Natural killer cell (primary cell): ENCODE results near the gene DENND5A. TPM values are rescaled to one million over a fixed set of nuclear protein-coding genes. Genes with fewer than 3 reads are reported as not detected.
"Not testable (repeated sequence)": the region's sequence is repeated elsewhere in the genome, so short reads cannot be mapped to it uniquely, and the experiment has no call there.

Source experiments
- ATAC-seq, 3 donors: fragments of 150-1000 bp in 2 of 3; fragments of 200-7000 bp in 1 of 3; cut with Tn5 transposase; 1 replicate in 1 of 3; 2 replicates in 2 of 3; pipeline ENCODE4 v1.10.0; 2021; ENCODE audit warnings: mild to moderate bottlenecking in 2 of 3, moderate library complexity in 2 of 3
- DNase-seq, 2 donors: peaks; one replicate each; pipeline versions ENCODE4 v3.0.0 to v3.0.0-alpha.2; 2013 to 2021; ENCODE audit warnings: mixed read lengths in 1 of 2
- H3K27ac ChIP-seq: one replicate; pipeline ENCODE4 v1.5.1; 2013; ENCODE audit warnings: mild to moderate bottlenecking, low read length
- H3K27me3 ChIP-seq: one replicate; pipeline ENCODE4 v1.6.1; 2013; ENCODE audit warnings: low read length; ENCODE audit not compliant: control insufficient read depth, insufficient read depth
- H3K36me3 ChIP-seq: one replicate; pipeline ENCODE4 v1.6.1; 2013; ENCODE audit warnings: low read length; ENCODE audit not compliant: control insufficient read depth, insufficient read depth
- H3K4me1 ChIP-seq: one replicate; pipeline ENCODE4 v1.6.1; 2013; ENCODE audit warnings: low read length; ENCODE audit not compliant: control insufficient read depth, insufficient read depth
- H3K4me3 ChIP-seq: one replicate; pipeline ENCODE4 v1.5.1; 2013; ENCODE audit warnings: low read length
- H3K9me3 ChIP-seq: one replicate; pipeline ENCODE4 v1.6.1; 2013; ENCODE audit warnings: low read length; ENCODE audit not compliant: control insufficient read depth, insufficient read depth
- H3K27ac Mint-ChIP-seq, 2 donors: one replicate each; pipeline ENCODE4 v1.8.0; 2022; ENCODE audit warnings: mild to moderate bottlenecking in 2 of 2, mixed read lengths in 2 of 2, moderate library complexity in 1 of 2
- H3K27me3 Mint-ChIP-seq, 2 donors: one replicate each; pipeline ENCODE4 v1.8.0; 2022; ENCODE audit warnings: low read depth in 2 of 2, mixed read lengths in 2 of 2
- H3K36me3 Mint-ChIP-seq: one replicate; pipeline ENCODE4 v1.8.0; 2022; ENCODE audit warnings: mixed read lengths
- H3K4me1 Mint-ChIP-seq, 2 donors: one replicate each; pipeline ENCODE4 v1.8.0; 2022; ENCODE audit warnings: mixed read lengths in 2 of 2
- H3K4me3 Mint-ChIP-seq: one replicate; pipeline ENCODE4 v1.8.0; 2022; ENCODE audit warnings: mild to moderate bottlenecking, moderate library complexity, mixed read lengths
- H3K9me3 Mint-ChIP-seq, 2 donors: one replicate each; pipeline ENCODE4 v1.8.0; 2022; ENCODE audit warnings: mixed read lengths in 2 of 2
- CTCF ChIP-seq: fragments of 200-600 bp; IDR thresholded peaks from one replicate; pipeline ENCODE4 v1.8.0; 2022; ENCODE audit warnings: antibody characterized with exemption
- WGBS: methylation state at CpG from one replicate; pipeline ENCODE4 v1.1.7; 2013; ENCODE audit warnings: missing lambda C conversion rate; ENCODE audit not compliant: insufficient coverage; 5-methylcytosine and 5-hydroxymethylcytosine counted together
- intact Hi-C: fragments of 100-400 bp; cut with micrococcal nuclease; formaldehyde crosslinking; loops from one replicate; pipeline ENCODE4 v1.14.2; 2022
- total RNA-seq, 4 donors: library from RNA; stranded (reverse); fragments of 120-200 nt in 1 of 4; gene quantifications; one replicate each; pipeline versions ENCODE4 v1.2.3 to v1.2.4, GENCODE V29; 2013 to 2022

Gene DENND5A
- total RNA-seq, 3 donors from 2014 or later (not counting 1 experiment from before 2014, with no cell fraction given) = 23.8 to 42.5 (median 38.7) TPM

- H3K9me3 Mint-ChIP-seq = no peaks in the 10 kb centered on the region
- WGBS = 84% methylated on average over 3 of the region's 3 CpGs
- H3K27ac Mint-ChIP-seq = no peak overlapping the region
- peaks cover 9 to 12% of the 10 kb centered on the region in 2 donors for H3K4me1 Mint-ChIP-seq
- Histone ChIP-seq H3K9me3 (no peaks in the 10 kb centered on the region), H3K4me1 (peaks cover 3% of the 10 kb centered on the region), H3K27me3 (no peaks in the 10 kb centered on the region), H3K36me3 (no peaks in the 10 kb centered on the region), H3K27ac (no peak overlapping the region), H3K4me3 (no peak overlapping the region)
- TF ChIP-seq CTCF = no peak
- H3K27me3 Mint-ChIP-seq = no peaks in the 10 kb centered on the region
- ATAC-seq (no peak), DNase-seq (no peak)
- intact Hi-C loops = no loop called here
- no peak overlapping the region for H3K4me3 Mint-ChIP-seq
- no peaks in the 10 kb centered on the region for H3K36me3 Mint-ChIP-seq
Measured at GRCh38 chr11:9222654-9223053, 42.5 kb downstream of the DENND5A start.

- H3K27me3 ChIP-seq, H3K27me3 Mint-ChIP-seq, H3K4me3 Mint-ChIP-seq, DNase-seq, H3K27ac ChIP-seq, H3K4me1 ChIP-seq, H3K4me1 Mint-ChIP-seq, H3K27ac Mint-ChIP-seq, H3K9me3 ChIP-seq, ATAC-seq, H3K4me3 ChIP-seq, intact Hi-C loops, H3K36me3 ChIP-seq, H3K36me3 Mint-ChIP-seq, H3K9me3 Mint-ChIP-seq: not testable (repeated sequence)
- 99% methylated on average over 7 of the region's 9 CpGs for WGBS
Measured at GRCh38 chr11:9220853-9221252, 44.3 kb downstream of the DENND5A start.

DNA sequence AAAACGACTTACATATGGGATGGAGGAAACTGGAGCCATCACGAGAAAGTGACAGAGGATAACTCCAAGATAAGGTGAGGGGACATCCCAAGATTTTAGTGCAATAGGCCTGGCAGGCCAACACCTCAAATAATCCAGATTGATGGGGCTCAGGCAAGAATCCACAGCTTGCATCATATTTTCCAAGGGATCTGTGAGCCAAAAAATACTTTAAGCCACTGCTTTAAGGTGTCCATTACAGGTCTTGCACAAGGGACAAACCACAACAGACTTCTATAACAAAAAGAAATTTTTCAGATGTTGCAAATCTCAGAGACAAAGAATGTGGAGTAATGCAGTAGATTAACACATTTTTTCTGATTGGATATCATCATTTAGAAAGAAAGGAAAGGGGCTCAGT, 45.6 kb downstream of the DENND5A start:
- no peaks in the 10 kb centered on the region for H3K27me3 Mint-ChIP-seq
- Histone ChIP-seq H3K4me1 (no peaks in the 10 kb centered on the region), H3K27me3 (no peaks in the 10 kb centered on the region), H3K27ac (no peak overlapping the region), H3K4me3 (no peak overlapping the region), H3K9me3 (no peaks in the 10 kb centered on the region), H3K36me3 (no peaks in the 10 kb centered on the region)
- 60% methylated on average over 2 of the region's 2 CpGs for WGBS
- H3K36me3 Mint-ChIP-seq = no peaks in the 10 kb centered on the region
- H3K27ac Mint-ChIP-seq = no peak overlapping the region
- no peak for TF ChIP-seq CTCF
- H3K4me1 Mint-ChIP-seq = no peaks in the 10 kb centered on the region
- ATAC-seq = no peak
- no peak for DNase-seq
- H3K9me3 Mint-ChIP-seq = no peaks in the 10 kb centered on the region
- H3K4me3 Mint-ChIP-seq = no peak overlapping the region
- intact Hi-C loops = no loop called here

GRCh38 chr11:9219115-9219514, 46.0 kb downstream of the DENND5A start:
- WGBS = 90% methylated on average over 2 of the region's 2 CpGs
- intact Hi-C loops = no loop called here
- H3K4me3 Mint-ChIP-seq = no peak overlapping the region

More at GRCh38 chr11:9219115-9219514, 46.0 kb downstream of the DENND5A start:
- Mint-ChIP-seq H3K27ac (no peak overlapping the region), H3K4me1 (no peaks in the 10 kb centered on the region), H3K36me3 (no peaks in the 10 kb centered on the region), H3K9me3 (no peaks in the 10 kb centered on the region), H3K27me3 (no peaks in the 10 kb centered on the region)
- ATAC-seq (no peak), DNase-seq (no peak)
- H3K4me1 ChIP-seq = no peaks in the 10 kb centered on the region
- H3K9me3 ChIP-seq = no peaks in the 10 kb centered on the region
- no peak overlapping the region for H3K27ac ChIP-seq
- no peak for TF ChIP-seq CTCF
- no peaks in the 10 kb centered on the region for H3K27me3 ChIP-seq
- H3K36me3 ChIP-seq = no peaks in the 10 kb centered on the region
- no peak overlapping the region for H3K4me3 ChIP-seq
